ENCODE measurements around the gene TTLL10.

TTLL10 gene

DNA sequence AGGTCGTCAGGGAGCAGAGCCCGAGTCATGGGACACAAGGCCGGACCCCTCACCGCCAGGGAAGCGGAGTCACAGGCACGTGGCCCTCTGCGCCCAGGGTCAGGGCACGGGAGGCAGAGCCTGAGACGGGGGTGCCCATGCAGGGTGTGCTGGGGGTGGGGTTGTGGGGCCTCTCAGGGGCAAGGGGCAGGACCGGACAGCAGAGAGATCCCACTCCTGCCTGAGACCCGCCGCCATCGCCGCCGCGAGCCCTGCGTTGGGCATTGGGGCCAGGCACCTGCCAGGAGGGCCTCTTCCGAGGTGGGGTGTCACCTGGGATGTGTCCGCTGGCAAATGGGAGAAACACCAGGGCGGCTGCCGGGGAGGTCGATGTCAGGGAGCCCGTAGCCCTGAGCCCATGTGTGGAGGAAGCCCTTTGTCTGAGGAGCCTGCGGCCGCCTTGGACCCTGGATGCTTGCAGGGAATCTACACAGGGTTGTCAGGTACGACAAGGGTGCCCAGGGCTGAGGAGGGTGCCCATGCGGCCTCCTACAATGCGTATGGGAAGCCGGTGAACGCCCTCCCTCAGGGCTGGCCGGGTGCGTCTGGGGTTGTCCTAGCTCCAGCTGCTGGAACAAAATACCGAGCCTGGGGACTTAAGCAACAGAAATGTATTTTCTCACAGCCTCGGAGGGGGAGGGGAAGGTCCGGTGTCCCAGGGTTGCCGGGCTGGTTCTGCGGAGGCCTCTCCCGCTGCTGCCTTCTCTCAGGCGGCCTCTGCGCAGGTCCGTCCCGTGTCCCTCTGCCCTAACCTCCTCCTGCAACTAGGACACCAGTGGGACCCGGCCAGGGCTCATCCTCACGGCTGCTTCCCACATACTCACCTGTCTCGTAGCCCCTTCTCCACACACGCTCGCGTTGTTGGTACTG is 41.4 kb upstream of the TTLL10 start:
- Histone ChIP-seq H3K36me3 (ENCODE audit: control insufficient read depth, insufficient read depth, low read length) (no peaks in the 10 kb centered on the region), H3K4me3 (ENCODE audit: insufficient read depth, low read depth, low read length, poor library complexity, severe bottlenecking) (no peak overlapping the region), H3K27ac (ENCODE audit: insufficient read depth, low read length, poor library complexity, severe bottlenecking) (no peak overlapping the region), H3K27me3 (replicated peaks; ENCODE audit: control insufficient read depth, insufficient read depth, low read length, poor library complexity, severe bottlenecking) (no peaks in the 10 kb centered on the region), H3K4me1 (ENCODE audit: control insufficient read depth, insufficient read depth, low read length, poor library complexity, severe bottlenecking) (peaks cover 10% of the 10 kb centered on the region), H3K9me3 (ENCODE audit: control insufficient read depth, low read length) (no peaks in the 10 kb centered on the region)
- DNase-seq: no peak

DNA sequence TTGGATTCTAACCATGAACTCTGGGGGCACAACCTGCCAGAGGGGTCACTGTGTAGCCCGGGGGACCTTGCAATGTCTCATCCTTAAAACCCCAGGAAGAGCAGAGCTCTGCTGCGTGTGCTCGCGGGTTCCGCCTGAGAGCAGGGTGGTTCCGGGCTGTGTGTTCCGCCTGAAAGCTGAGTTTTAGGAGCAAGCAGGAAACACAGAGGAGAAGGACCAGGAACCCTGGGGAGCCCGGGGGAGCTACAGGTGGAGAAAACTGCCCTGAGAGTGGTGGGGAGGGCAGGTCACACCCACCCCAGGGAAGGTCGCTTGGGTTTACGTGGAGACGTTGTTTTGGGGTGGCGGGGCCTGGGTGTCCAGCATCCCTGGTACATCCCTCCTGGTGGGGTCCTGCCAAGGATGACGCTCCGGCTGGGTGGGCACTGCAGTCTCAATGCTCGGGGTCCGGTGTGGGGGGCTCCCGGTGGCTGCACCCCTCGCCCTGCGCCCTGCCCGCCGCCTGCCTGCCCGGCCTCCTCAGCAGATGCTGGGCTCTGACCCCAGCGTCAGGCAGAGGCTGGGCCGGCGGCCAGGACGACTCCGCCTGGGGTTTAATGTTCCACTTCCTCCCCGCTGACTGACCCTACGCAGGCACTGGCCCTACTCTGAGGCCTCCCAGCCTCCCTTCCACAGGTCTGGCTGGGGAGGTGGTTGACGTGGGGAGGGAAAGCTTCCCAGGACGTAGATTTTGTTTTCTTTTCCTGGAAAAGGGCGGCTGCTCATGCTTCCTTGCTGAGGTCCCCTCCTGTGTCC is 40.5 kb upstream of the TTLL10 start:
- H3K27ac ChIP-seq (ENCODE audit: insufficient read depth, low read length, poor library complexity, severe bottlenecking): no peak overlapping the region
- H3K4me1 ChIP-seq (ENCODE audit: control insufficient read depth, insufficient read depth, low read length, poor library complexity, severe bottlenecking): peaks cover 18% of the 10 kb centered on the region
- H3K9me3 ChIP-seq (ENCODE audit: control insufficient read depth, low read length): no peaks in the 10 kb centered on the region
- no peaks in the 10 kb centered on the region for H3K36me3 ChIP-seq (ENCODE audit: control insufficient read depth, insufficient read depth, low read length)
- DNase-seq: no peak
- no peak overlapping the region for H3K4me3 ChIP-seq (ENCODE audit: insufficient read depth, low read depth, low read length, poor library complexity, severe bottlenecking)
- H3K27me3 ChIP-seq (replicated peaks; ENCODE audit: control insufficient read depth, insufficient read depth, low read length, poor library complexity, severe bottlenecking): no peaks in the 10 kb centered on the region

DNA sequence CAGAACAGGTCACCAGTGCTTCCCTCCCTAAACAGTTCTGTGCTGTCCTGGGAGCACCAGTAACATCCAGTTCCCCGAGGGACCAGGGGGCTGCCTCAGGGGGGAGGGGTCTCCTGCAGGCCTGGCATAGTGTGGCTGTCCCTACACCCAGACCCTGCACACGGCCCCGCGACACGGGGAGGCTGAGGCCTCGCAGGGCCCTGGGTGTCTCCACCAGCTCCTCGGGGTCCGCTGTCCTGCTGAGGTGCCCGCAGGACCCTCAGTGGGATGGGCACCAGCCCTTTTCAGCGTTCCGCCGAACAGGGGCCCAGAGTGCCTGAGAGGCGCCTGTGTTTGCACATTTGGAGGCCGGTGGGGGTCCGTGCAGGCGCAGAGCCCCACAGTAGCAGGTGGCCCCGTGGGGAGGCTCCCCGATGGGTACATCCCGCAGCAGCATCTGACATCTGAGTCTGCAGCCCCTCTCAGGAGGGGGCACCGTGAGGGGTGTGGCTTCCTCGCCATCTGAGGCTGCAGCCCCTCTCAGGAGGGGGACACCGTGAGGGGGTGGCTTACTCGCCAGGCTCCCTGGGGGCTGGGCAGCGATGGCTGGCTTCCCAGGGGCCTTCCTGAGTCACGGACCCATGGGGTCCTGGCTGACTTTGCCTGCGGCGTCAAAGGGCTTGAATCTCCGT is 39.2 kb upstream of the TTLL10 start:
- no peak overlapping the region for H3K27ac ChIP-seq (ENCODE audit: insufficient read depth, low read length, poor library complexity, severe bottlenecking)
- no peak overlapping the region for H3K4me3 ChIP-seq (ENCODE audit: insufficient read depth, low read depth, low read length, poor library complexity, severe bottlenecking)
- H3K36me3 ChIP-seq (ENCODE audit: control insufficient read depth, insufficient read depth, low read length): no peaks in the 10 kb centered on the region
- H3K4me1 ChIP-seq (ENCODE audit: control insufficient read depth, insufficient read depth, low read length, poor library complexity, severe bottlenecking): peaks cover 22% of the 10 kb centered on the region
- no peak for DNase-seq
- H3K9me3 ChIP-seq (ENCODE audit: control insufficient read depth, low read length): no peaks in the 10 kb centered on the region
- H3K27me3 ChIP-seq (replicated peaks; ENCODE audit: control insufficient read depth, insufficient read depth, low read length, poor library complexity, severe bottlenecking): no peaks in the 10 kb centered on the region

DNA sequence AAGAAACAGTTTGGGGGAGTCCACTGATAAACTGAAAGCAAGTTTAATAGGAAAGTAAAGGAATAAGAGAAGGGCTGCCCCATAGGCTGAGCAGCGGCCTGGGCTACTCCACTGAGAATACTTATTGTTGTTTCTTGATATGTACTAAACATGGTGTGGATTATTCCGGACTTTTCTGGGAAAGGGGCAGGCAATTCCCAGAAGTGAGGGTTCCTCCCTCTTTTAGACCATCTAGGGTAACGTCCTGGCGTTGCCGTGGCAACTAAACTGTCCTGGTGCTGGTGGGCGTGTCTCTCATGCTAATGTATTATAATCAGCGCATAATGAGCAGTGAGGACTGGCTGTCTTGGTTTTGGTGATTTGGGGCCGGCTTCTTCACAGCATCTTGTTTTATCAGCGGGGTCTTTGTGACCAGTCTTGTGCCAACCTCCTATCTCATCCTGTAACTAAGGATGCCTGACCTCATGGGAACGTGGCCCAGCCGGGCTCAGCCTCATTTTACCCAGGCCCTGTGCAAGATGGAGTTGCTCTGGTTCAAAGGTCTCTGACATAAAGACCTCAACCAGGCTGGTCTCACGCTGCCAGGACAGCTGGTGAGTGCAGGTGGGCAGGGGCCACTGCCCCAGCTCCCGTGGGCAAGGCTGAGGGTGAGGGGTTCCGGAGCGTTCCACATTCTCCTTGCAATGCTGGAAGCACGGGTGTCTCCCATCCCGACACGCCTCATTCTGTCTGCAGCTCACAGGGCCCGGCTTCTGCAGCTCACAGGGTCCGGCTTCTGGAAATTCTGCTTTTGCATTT is 38.1 kb upstream of the TTLL10 start:
- no peak for DNase-seq
- no peak overlapping the region for H3K4me3 ChIP-seq (ENCODE audit: insufficient read depth, low read depth, low read length, poor library complexity, severe bottlenecking)
- no peaks in the 10 kb centered on the region for H3K9me3 ChIP-seq (ENCODE audit: control insufficient read depth, low read length)
- H3K36me3 ChIP-seq (ENCODE audit: control insufficient read depth, insufficient read depth, low read length): no peaks in the 10 kb centered on the region
- no peaks in the 10 kb centered on the region for H3K27me3 ChIP-seq (replicated peaks; ENCODE audit: control insufficient read depth, insufficient read depth, low read length, poor library complexity, severe bottlenecking)
- no peak overlapping the region for H3K27ac ChIP-seq (ENCODE audit: insufficient read depth, low read length, poor library complexity, severe bottlenecking)
- peaks cover 24% of the 10 kb centered on the region for H3K4me1 ChIP-seq (ENCODE audit: control insufficient read depth, insufficient read depth, low read length, poor library complexity, severe bottlenecking)

DNA sequence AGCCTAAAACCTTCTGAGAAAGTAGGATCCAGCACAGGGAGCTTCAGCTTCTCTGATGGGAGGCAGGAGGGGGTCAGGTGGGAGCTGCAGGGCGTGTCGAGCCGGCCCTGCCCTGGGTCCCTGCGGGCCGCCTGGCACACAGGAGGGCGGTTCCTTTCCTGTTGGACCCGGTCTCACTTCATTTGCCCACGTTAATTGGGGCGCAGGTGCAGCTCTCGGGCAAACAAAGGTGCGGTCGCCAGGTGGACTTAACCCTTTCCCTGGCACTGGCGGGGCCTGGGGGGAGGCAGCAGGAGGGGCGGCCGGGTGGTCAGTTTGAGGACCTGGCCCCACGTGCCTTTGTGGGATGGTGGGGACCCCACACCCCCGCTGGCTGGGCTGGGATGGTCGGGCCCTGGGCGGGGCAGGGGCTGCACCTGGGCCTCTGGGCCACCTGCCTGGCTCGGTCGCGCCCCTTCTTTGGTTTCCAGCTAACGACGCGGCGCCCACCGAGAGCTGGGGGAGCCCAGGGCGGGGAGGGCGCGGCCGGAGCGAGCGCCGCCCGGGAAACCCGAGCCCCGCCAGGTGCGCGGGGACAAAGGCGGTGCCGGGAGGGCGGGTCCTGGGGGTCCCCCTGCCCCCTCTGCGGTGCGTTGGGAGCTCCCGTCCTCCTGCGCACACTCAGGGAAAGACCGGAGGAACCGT is 37.0 kb upstream of the TTLL10 start:
- Histone ChIP-seq H3K4me1 (ENCODE audit: control insufficient read depth, insufficient read depth, low read length, poor library complexity, severe bottlenecking) (peaks cover 30% of the 10 kb centered on the region), H3K27me3 (replicated peaks; ENCODE audit: control insufficient read depth, insufficient read depth, low read length, poor library complexity, severe bottlenecking) (no peaks in the 10 kb centered on the region), H3K36me3 (ENCODE audit: control insufficient read depth, insufficient read depth, low read length) (no peaks in the 10 kb centered on the region), H3K27ac (ENCODE audit: insufficient read depth, low read length, poor library complexity, severe bottlenecking) (peak overlapping the region; percentile 51), H3K9me3 (ENCODE audit: control insufficient read depth, low read length) (no peaks in the 10 kb centered on the region), H3K4me3 (ENCODE audit: insufficient read depth, low read depth, low read length, poor library complexity, severe bottlenecking) (no peak overlapping the region)
- DNase-seq: no peak

DNA sequence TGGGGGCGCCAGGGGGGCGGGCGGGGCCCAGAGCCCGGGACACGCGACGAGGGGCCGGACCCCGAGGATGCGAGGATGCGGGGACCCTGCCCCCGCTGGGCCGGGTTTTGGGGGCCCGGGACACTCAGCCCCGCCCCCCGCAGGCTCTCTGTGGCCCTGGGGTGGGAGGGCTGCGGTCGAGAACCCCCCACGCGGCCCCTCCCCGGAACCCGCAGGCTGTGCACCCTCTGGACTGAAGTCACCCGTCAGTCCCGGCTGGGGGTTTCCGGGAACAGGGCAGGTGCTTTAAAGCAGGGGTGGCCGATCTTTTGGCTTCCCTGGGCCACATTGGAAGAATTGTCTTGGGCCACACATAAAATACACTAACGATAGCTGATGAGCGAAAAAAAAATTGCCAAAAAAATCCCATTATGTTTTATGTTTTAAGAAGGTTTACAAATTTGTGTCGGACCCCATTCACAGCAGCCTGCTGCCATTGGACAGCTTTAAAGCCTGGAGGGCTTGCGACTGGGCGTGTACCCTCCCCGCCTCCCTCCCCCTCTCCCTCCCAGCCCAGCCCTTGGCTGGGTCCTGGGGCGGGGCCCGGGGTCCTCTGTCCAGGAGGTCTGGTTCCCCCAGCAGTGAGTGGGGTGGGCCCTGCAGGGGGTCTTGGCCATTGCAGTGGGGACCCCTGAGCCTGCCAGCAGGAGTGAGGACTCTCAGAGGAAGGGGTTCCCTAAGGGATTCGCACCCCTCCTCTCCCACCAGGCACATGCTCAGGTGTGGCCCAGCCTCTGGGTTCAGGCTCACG is 36.2 kb upstream of the TTLL10 start:
- Histone ChIP-seq H3K36me3 (ENCODE audit: control insufficient read depth, insufficient read depth, low read length) (no peaks in the 10 kb centered on the region), H3K27me3 (replicated peaks; ENCODE audit: control insufficient read depth, insufficient read depth, low read length, poor library complexity, severe bottlenecking) (no peaks in the 10 kb centered on the region), H3K27ac (ENCODE audit: insufficient read depth, low read length, poor library complexity, severe bottlenecking) (peak overlapping the region; percentile 55), H3K4me3 (ENCODE audit: insufficient read depth, low read depth, low read length, poor library complexity, severe bottlenecking) (no peak overlapping the region), H3K9me3 (ENCODE audit: control insufficient read depth, low read length) (no peaks in the 10 kb centered on the region), H3K4me1 (ENCODE audit: control insufficient read depth, insufficient read depth, low read length, poor library complexity, severe bottlenecking) (peaks cover 30% of the 10 kb centered on the region)
- peak; percentile 65 to 71 (median 69) for DNase-seq

DNA sequence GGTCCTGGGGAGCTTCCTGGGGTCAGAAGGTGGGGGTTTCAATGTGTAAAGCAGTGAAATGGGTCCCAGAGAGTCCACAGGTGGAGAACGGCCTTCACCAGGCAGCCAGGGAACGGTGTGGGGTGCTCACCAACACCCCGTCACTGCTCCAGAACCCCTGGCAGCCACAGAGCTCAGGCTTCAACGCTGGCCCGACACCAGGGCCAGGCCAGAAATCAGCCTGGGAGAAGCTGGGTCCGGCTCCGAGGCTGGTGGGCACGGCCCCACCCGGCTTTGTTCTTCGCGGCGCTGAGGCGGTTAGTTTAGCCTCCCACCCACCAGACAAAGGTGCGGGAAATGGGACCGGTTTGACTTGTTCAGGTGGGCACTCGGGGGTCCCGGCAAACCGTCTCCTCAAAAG is 33.0 kb upstream of the TTLL10 start:
- H3K4me1 ChIP-seq (ENCODE audit: control insufficient read depth, insufficient read depth, low read length, poor library complexity, severe bottlenecking): peaks cover 51% of the 10 kb centered on the region
- DNase-seq: no peak
- H3K4me3 ChIP-seq (ENCODE audit: insufficient read depth, low read depth, low read length, poor library complexity, severe bottlenecking): no peak overlapping the region
- H3K27ac ChIP-seq (ENCODE audit: insufficient read depth, low read length, poor library complexity, severe bottlenecking): no peak overlapping the region
- no peaks in the 10 kb centered on the region for H3K27me3 ChIP-seq (replicated peaks; ENCODE audit: control insufficient read depth, insufficient read depth, low read length, poor library complexity, severe bottlenecking)
- H3K36me3 ChIP-seq (ENCODE audit: control insufficient read depth, insufficient read depth, low read length): no peaks in the 10 kb centered on the region
- H3K9me3 ChIP-seq (ENCODE audit: control insufficient read depth, low read length): no peaks in the 10 kb centered on the region

DNA sequence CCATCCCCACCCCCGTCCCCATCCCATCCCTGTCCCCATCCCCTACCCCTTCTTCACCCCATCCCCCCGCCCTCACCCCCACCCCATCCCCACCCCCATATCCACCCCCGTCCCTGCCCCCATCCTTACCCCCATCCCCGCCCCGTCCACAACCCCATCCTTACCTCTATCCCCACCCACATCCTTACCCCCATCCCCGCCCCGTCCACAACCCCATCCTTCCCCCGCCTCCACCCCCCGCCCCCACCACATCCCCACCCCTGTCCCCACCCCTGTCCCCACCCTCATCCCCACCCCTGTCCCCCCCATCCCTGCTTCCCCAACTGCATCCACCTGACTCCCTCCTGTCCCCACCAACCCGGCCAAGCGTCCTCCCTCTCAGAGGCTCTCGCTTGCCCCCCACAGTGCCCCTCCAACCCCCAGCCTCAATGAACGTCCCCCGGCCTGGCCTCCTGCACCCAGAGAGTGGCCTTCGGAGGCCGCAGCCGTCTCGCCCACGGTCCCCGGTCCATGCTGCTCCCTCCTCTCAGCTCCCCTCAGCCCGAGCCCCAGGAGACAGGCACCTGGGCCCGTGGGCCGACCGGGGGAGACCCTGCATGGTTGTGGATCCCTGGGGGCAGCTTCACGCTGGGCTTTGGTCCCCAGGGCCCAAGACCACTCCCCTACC is 32.3 kb upstream of the TTLL10 start:
- Histone ChIP-seq H3K4me1 (ENCODE audit: control insufficient read depth, insufficient read depth, low read length, poor library complexity, severe bottlenecking) (peaks cover 47% of the 10 kb centered on the region), H3K9me3 (ENCODE audit: control insufficient read depth, low read length) (no peaks in the 10 kb centered on the region), H3K4me3 (ENCODE audit: insufficient read depth, low read depth, low read length, poor library complexity, severe bottlenecking) (no peak overlapping the region), H3K27me3 (replicated peaks; ENCODE audit: control insufficient read depth, insufficient read depth, low read length, poor library complexity, severe bottlenecking) (no peaks in the 10 kb centered on the region), H3K36me3 (ENCODE audit: control insufficient read depth, insufficient read depth, low read length) (no peaks in the 10 kb centered on the region), H3K27ac (ENCODE audit: insufficient read depth, low read length, poor library complexity, severe bottlenecking) (no peak overlapping the region)
- DNase-seq: no peak

Measured in effector memory CD4-positive, alpha-beta T cell (primary cell).